Heart left ventricle (tissue), 16 donors: ENCODE measurements around the gene EARS2. TPM values are rescaled to one million over a fixed set of nuclear protein-coding genes. Genes with fewer than 3 reads are reported as not detected.

Source experiments
- ATAC-seq, 4 donors: fragments of 200-7000 bp; cut with Tn5 transposase; one replicate each; pipeline ENCODE4 v1.9.1; 2020 to 2022; ENCODE audit warnings: moderate library complexity in 4 of 4, mild to moderate bottlenecking in 3 of 4, moderate number of reproducible peaks in 1 of 4
- DNase-seq, 5 donors: peaks; one replicate each; pipeline ENCODE4 v3.0.0-alpha.2; 2020
- H3K27ac ChIP-seq, 12 donors: fragments of 200-600 bp; sonication (generic) in 4 of 12; one replicate each; pipeline versions ENCODE4 v1.5.0 to v1.8.0; 2016 to 2022; ENCODE audit warnings: mild to moderate bottlenecking in 2 of 12
- H3K27me3 ChIP-seq, 9 donors: fragments of 200-600 bp; sonication (generic) in 2 of 9; one replicate each; pipeline versions ENCODE4 v1.5.1 to v1.8.0; 2016 to 2022; ENCODE audit warnings: mild to moderate bottlenecking in 3 of 9
- H3K36me3 ChIP-seq, 9 donors: fragments of 200-600 bp; sonication (generic) in 2 of 9; one replicate each; pipeline versions ENCODE4 v1.5.0 to v1.8.0; 2018 to 2022; ENCODE audit warnings: mild to moderate bottlenecking in 2 of 9
- H3K4me1 ChIP-seq, 12 donors: fragments of 200-600 bp; sonication (generic) in 4 of 12; one replicate each; pipeline versions ENCODE4 v1.5.0 to v1.8.0; 2016 to 2022; ENCODE audit warnings: mild to moderate bottlenecking in 3 of 12
- H3K4me3 ChIP-seq, 12 donors: fragments of 200-600 bp; sonication (generic) in 4 of 12; one replicate each; pipeline versions ENCODE4 v1.5.0 to v1.8.0; 2017 to 2022; ENCODE audit warnings: mild to moderate bottlenecking in 9 of 12, moderate library complexity in 4 of 12
- H3K9me3 ChIP-seq, 12 donors: fragments of 200-600 bp; sonication (generic) in 4 of 12; one replicate each; pipeline versions ENCODE4 v1.5.0 to v1.8.0; 2016 to 2022; ENCODE audit warnings: mild to moderate bottlenecking in 1 of 12
- CTCF ChIP-seq, 12 donors: fragments of 200-600 bp; sonication (generic) in 4 of 12; IDR thresholded peaks; one replicate each; pipeline versions ENCODE4 v1.5.0 to v1.8.0; 2018 to 2022; ENCODE audit warnings: antibody characterized with exemption in 12 of 12, mild to moderate bottlenecking in 5 of 12
- POLR2A ChIP-seq, 2 donors: fragments of 450-650 bp; IDR thresholded peaks; one replicate each; pipeline ENCODE4 v1.6.1; 2017; ENCODE audit warnings: antibody characterized with exemption in 2 of 2, mild to moderate bottlenecking in 2 of 2, moderate library complexity in 2 of 2
- WGBS, 4 donors: extraction: QIAGEN DNeasy Blood & Tissue Kit in 2 of 4; methylation state at CpG; one replicate each; pipeline versions ENCODE4 v1.1.5 to v1.1.7; 2013 to 2018; 5-methylcytosine and 5-hydroxymethylcytosine counted together
- intact Hi-C, 10 donors: fragments of 100-400 bp; cut with DNase I; formaldehyde crosslinking; loops; one replicate each; pipeline versions ENCODE4 v1.11.1 to v1.14.2; 2022
- polyA plus RNA-seq, 2 donors: library from polyadenylated mRNA; stranded (reverse); fragments of 200-250 nt; gene quantifications; one replicate each; pipeline ENCODE4 v1.2.3, GENCODE V29; 2013
- total RNA-seq, 9 donors: library from RNA; depleted of rRNA in 2 of 9; stranded (reverse); fragments of >200 nt in 2 of 9; fragmentation: NEBNext Ultra II Directional in 3 of 9; extraction: Animal tissue kit (Norgen Biotek cat#: 25700) in 3 of 9; gene quantifications; one replicate each; pipeline versions ENCODE4 v1.1.0 to v1.2.4, GENCODE V29; 2016 to 2023
- donor health status: ischemic (EF 13 %, LVEDD 7.1; RV severe dilation, severe dysfunction).
- donor health status: healthy with polysubstance abuse.
- donor health status: DM: no; HTN: yes; CAD: no.
- donor health status: DM: no; HTN: no; CAD: no.
- donor health status: ischemic (EF 25% LVEDD 6.9; RV normal size, moderate dysfunction).
- donor health status: ischemic (EF 25% LVEDD 5.7; RV mildly dilated, moderate dysfunction).
- donor health status: healthy.
- donor health status: DM: yes; HTN: yes; CAD: no.
- donor health status: ischemic (EF 35%, LVEDD 5.7; RV mildly dilated, moderate dysfunction).
- donor health status: nonischemic (EF 11% LVEDD 7.7; RV severe dilation, severe dysfunction).
- donor health status: DM: yes; HTN: yes; CAD: no.
- donor health status: PGD.
- donor health status: ischemic (EF 29% LVEDD 5.4; RV normal size, mild dysfunction).
- donor health status: nonischemic (EF 23%, LVEDD 6.1; RV moderate dilation, normal function).

EARS2 gene
- total and polyA plus RNA-seq, 11 donors, result 12.2 to 37.0 (median 21.5) TPM

- ATAC-seq (no peak), DNase-seq (no peak)
- Histone ChIP-seq H3K27me3 (no peaks in the 10 kb centered on the region), H3K27ac (no peak overlapping the region), H3K4me1 (peaks cover 0 to 8% (median 0%) of the 10 kb centered on the region in 12 donors), H3K9me3 (no peaks in the 10 kb centered on the region), H3K4me3 (no peak overlapping the region), H3K36me3 (peaks cover 2 to 100% (median 96%) of the 10 kb centered on the region in 9 donors)
- intact Hi-C loops, result no loop called here
- no peak for TF ChIP-seq CTCF (IDR thresholded peaks at IDR 0.05)
- no peak for TF ChIP-seq POLR2A (IDR thresholded peaks at IDR 0.05)
- 68 to 87% (median 76%) methylated on average over 4 of the region's 4 CpGs for WGBS, 4 donors
Observed at GRCh38 chr16:23480257-23480656, 76.9 kb downstream of the EARS2 start.

- Histone ChIP-seq H3K27me3 (no peaks in the 10 kb centered on the region), H3K4me1 (peaks cover 0 to under 1% (median 0%) of the 10 kb centered on the region in 12 donors), H3K4me3 (no peak overlapping the region), H3K27ac (no peak overlapping the region), H3K36me3 (peaks cover 2 to 100% (median 96%) of the 10 kb centered on the region in 9 donors), H3K9me3 (no peaks in the 10 kb centered on the region)
- intact Hi-C loops, result no loop called here
- TF ChIP-seq POLR2A (IDR thresholded peaks at IDR 0.05) (no peak), CTCF (IDR thresholded peaks at IDR 0.05) (no peak)
- no peak for DNase-seq
- peak in 1 of 4 donors; percentile 31 for ATAC-seq
- 92 to 94% (median 93%) methylated on average over 3 of the region's 3 CpGs for WGBS, 4 donors
Observed at GRCh38 chr16:23479138-23479537, 78.0 kb downstream of the EARS2 start.

GRCh38 chr16:23478566-23478965 is 78.6 kb downstream of the EARS2 start:
- Histone ChIP-seq H3K4me1 (no peaks in the 10 kb centered on the region), H3K9me3 (no peaks in the 10 kb centered on the region), H3K36me3 (peaks cover 2 to 100% (median 100%) of the 10 kb centered on the region in 9 donors), H3K27me3 (no peaks in the 10 kb centered on the region), H3K27ac (no peak overlapping the region), H3K4me3 (no peak overlapping the region)
- TF ChIP-seq CTCF (IDR thresholded peaks at IDR 0.05) (no peak), POLR2A (IDR thresholded peaks at IDR 0.05) (no peak)
- intact Hi-C loops, result no loop called here
- no peak for DNase-seq
- no peak for ATAC-seq
- WGBS, 4 donors, result 95 to 99% (median 96%) methylated on average over 3 of the region's 3 CpGs

- no peak for DNase-seq
- Histone ChIP-seq H3K36me3 (peaks cover 2 to 100% (median 100%) of the 10 kb centered on the region in 9 donors), H3K27ac (no peak overlapping the region), H3K4me3 (no peak overlapping the region), H3K9me3 (no peaks in the 10 kb centered on the region), H3K4me1 (no peaks in the 10 kb centered on the region), H3K27me3 (no peaks in the 10 kb centered on the region)
- intact Hi-C loops, result no loop called here
- 91 to 92% (median 92%) methylated on average over 1 of the region's 1 CpG for WGBS, 4 donors
- ATAC-seq, result no peak
- TF ChIP-seq POLR2A (IDR thresholded peaks at IDR 0.05) (no peak), CTCF (IDR thresholded peaks at IDR 0.05) (no peak)
Observed at GRCh38 chr16:23476289-23476688, 80.9 kb downstream of the EARS2 start.

Other genes starting within 250 kb of the EARS2 start
- 10 to 100 TPM in 7 of 9 donors, 1 to 10 TPM in 2; 7.8 to 16.8 (median 12.2) TPM for gene COG7, start 104.2 kb downstream of the EARS2 start, total RNA-seq
- gene COG7, start 104.2 kb downstream of the EARS2 start, polyA plus RNA-seq, result 10 to 100 TPM; 11.1 to 12.4 TPM
- gene GGA2, start 46.9 kb downstream of the EARS2 start, total RNA-seq, result 10 to 100 TPM; 30.8 to 73.8 (median 47.5) TPM
- 10 to 100 TPM; 17.9 to 20.0 TPM for gene GGA2, start 46.9 kb downstream of the EARS2 start, polyA plus RNA-seq
- 100 to 1,000 TPM in 2 of 9 donors, 10 to 100 TPM in 7; 42.0 to 116 (median 57.7) TPM for gene UBFD1, start 377 bp upstream of the EARS2 start, total RNA-seq
- 10 to 100 TPM; 17.9 to 40.2 TPM for gene UBFD1, start 377 bp upstream of the EARS2 start, polyA plus RNA-seq
- gene NDUFAB1, start 39.0 kb upstream of the EARS2 start, total RNA-seq, result 100 to 1,000 TPM; 298 to 896 (median 409) TPM
- gene NDUFAB1, start 39.0 kb upstream of the EARS2 start, polyA plus RNA-seq, result 100 to 1,000 TPM; 582 to 605 TPM
- gene PALB2, start 84.0 kb upstream of the EARS2 start, total RNA-seq, result 1 to 10 TPM; 3.8 to 7.4 (median 4.5) TPM
- gene PALB2, start 84.0 kb upstream of the EARS2 start, polyA plus RNA-seq, result 1 to 10 TPM; 3.4 to 5.7 TPM
- gene DCTN5, start 84.1 kb upstream of the EARS2 start, total RNA-seq, result 10 to 100 TPM; 26.8 to 56.0 (median 40.5) TPM
- 10 to 100 TPM in 1 of 2 donors, 1 to 10 TPM in 1; 7.4 to 36.9 TPM for gene DCTN5, start 84.1 kb upstream of the EARS2 start, polyA plus RNA-seq
- gene PLK1, start 121.5 kb upstream of the EARS2 start, total RNA-seq, result 1 to 10 TPM in 6 of 9 donors, under 1 TPM in 3; 0.19 to 9.2 (median 1.1) TPM
- under 1 TPM; 0.69 to 0.72 TPM for gene PLK1, start 121.5 kb upstream of the EARS2 start, polyA plus RNA-seq
- not detected for gene ERN2, start 155.9 kb upstream of the EARS2 start, total RNA-seq
- gene ERN2, start 155.9 kb upstream of the EARS2 start, polyA plus RNA-seq, result under 1 TPM in 1 of 2 donors, not detected in 1; 0.07 TPM
- not detected for gene CHP2, start 197.7 kb upstream of the EARS2 start, total RNA-seq
- gene CHP2, start 197.7 kb upstream of the EARS2 start, polyA plus RNA-seq, result under 1 TPM in 1 of 2 donors, not detected in 1; 0.08 TPM